ENCODE results near the gene PODXL. TPM values are rescaled to one million over a fixed set of nuclear protein-coding genes. Genes with fewer than 3 reads are reported as not detected.
A peak's percentile ranks its signal among the peaks of the same experiment; 100 is the strongest.

The PODXL gene
- total RNA-seq, 4 donors from 2014 or later, result 7.5 to 40.4 (median 15.2) TPM

DNA sequence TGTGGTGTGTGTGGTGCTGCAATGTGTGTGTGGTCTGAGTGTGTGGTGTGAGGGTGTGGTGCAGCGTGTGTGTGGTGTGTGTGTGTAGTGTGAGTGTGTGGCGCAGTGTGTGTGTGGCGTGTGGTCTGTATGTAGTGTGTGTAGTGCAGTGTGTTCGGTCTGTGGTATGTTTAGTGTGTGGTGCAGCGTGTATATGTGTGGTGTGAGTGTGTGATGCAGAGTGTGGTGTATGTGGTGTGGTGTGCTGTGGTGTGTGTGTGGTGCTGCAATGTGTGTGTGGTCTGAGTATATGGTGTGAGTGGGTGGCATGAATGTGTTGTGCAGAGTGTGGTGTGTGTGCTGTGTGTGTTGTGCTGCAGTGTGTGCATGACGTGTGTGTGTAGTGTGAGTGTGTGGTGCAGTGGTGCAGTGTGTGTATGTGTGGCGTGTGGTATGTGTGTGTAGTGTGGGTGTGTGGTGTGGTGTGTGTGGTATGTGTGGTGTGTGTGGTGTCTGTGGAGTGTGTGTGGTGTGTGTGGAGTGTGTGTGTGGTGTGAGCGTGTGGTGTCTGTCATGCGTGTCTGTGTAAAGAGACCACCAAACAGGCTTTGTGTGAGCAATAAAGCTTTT, 31.0 kb upstream of the PODXL start:
- TF ChIP-seq POLR2A (IDR thresholded peaks at IDR 0.05) (no peak), CTCF (IDR thresholded peaks at IDR 0.05) (no peak)
- no peak overlapping the region for H3K27ac ChIP-seq
- no peak overlapping the region for H3K4me3 ChIP-seq
- no peaks in the 10 kb centered on the region for H3K9me3 ChIP-seq
- no peaks in the 10 kb centered on the region for H3K4me1 ChIP-seq
- no peak for DNase-seq
- H3K27me3 ChIP-seq, result no peaks in the 10 kb centered on the region
- no peaks in the 10 kb centered on the region for H3K36me3 ChIP-seq

DNA sequence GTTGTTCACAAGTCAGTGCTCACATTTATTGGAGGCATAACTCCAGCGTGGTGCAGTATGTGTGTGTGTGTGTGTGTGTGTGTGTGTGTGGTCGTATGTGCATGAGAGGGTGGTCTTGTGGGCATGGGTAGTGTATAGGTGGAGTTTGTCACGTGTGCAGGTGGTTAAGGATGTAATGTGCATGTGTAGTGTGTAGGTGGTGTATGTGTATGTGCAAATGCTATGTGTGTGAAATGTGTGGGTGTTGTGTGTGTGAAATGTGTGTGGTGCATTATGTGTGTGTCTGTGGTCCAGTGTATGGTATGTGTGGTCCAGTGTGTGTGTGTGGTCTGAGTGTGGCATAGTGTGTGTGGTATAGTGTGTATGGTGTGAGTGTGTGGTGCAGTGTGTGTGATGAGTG, 30.3 kb upstream of the PODXL start:
- Histone ChIP-seq H3K4me3 (no peak overlapping the region), H3K27me3 (no peaks in the 10 kb centered on the region), H3K9me3 (no peaks in the 10 kb centered on the region), H3K27ac (no peak overlapping the region), H3K36me3 (no peaks in the 10 kb centered on the region), H3K4me1 (no peaks in the 10 kb centered on the region)
- TF ChIP-seq CTCF (IDR thresholded peaks at IDR 0.05) (no peak), POLR2A (IDR thresholded peaks at IDR 0.05) (no peak)
- DNase-seq, result no peak

DNA sequence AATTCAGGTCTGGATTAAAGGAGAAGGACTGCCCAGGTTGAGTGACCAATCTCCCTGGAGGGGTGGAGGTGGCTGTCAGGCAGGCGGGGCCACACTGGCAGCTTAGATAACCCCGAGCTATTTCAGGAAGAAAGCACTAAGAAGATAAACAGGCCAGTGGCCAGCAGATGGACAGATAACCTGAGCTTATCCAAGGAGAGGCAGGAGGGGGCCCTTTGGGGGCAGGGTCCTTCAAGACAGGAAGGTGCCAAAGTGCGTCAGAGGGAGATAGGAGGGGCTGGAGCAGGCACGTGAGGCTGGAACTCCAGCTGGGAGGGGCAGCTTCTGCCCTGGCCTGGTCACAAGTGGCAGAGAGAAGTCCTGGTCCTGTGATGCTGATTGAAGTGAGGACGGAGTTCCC, 29.8 kb upstream of the PODXL start:
- Histone ChIP-seq H3K9me3 (no peaks in the 10 kb centered on the region), H3K36me3 (no peaks in the 10 kb centered on the region), H3K27ac (no peak overlapping the region), H3K4me3 (no peak overlapping the region), H3K27me3 (no peaks in the 10 kb centered on the region), H3K4me1 (no peaks in the 10 kb centered on the region)
- DNase-seq, result peak in 2 of 3 donors; percentile 55 to 58
- TF ChIP-seq CTCF (IDR thresholded peaks at IDR 0.05), result no peak
- TF ChIP-seq POLR2A (IDR thresholded peaks at IDR 0.05), result no peak

- no peak overlapping the region for H3K27ac ChIP-seq
- no peak for DNase-seq
- H3K9me3 ChIP-seq, result no peaks in the 10 kb centered on the region
- H3K4me1 ChIP-seq, result no peaks in the 10 kb centered on the region
- no peaks in the 10 kb centered on the region for H3K27me3 ChIP-seq
- TF ChIP-seq POLR2A (IDR thresholded peaks at IDR 0.05) (no peak), CTCF (IDR thresholded peaks at IDR 0.05) (no peak)
- H3K4me3 ChIP-seq, result no peak overlapping the region
- no peaks in the 10 kb centered on the region for H3K36me3 ChIP-seq
Measured at GRCh38 chr7:131583430-131583829, 27.0 kb upstream of the PODXL start.

DNA sequence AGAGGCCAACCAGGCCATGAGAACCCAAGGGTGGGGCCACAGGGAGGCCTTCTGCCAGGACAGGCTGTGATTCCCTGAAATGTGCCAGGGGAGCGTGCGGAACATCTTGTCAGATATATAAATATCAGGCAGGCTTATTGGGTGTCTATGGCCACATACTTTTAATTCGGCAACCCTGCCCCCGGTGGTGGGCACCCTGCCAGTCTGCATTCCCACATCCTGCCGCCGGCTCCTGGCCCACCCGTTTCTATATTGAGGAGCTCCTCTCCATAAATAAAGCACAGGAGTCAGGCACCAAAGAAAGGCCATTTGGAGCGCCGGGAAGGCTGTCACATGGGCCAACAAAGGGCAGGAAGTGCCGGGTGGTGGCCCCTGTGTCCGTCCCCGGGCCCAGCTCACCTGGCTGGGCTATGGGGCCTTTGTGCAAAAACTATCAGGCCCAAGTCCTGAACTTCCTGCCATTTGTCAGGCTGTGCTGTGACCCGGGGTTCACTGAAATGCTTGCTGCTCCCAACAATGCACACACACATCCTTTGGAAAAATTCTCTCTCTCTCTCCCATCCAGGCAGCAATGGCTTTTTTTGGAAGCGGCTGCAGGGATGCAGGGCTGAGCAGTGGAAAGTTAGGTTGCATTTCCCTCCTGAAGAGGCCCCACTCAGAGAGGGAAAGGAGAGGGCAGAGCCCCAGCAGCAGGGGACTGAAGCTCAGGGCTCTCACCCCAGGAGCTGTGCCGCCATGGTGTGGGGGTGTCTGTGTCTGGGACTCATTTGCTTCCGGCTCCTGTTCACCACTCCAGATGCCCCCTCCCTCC, 25.0 kb upstream of the PODXL start:
- Histone ChIP-seq H3K4me1 (no peaks in the 10 kb centered on the region), H3K27ac (peak overlapping the region in 1 of 4 donors; percentile 8), H3K36me3 (no peaks in the 10 kb centered on the region), H3K27me3 (no peaks in the 10 kb centered on the region), H3K4me3 (no peak overlapping the region), H3K9me3 (no peaks in the 10 kb centered on the region)
- no peak for DNase-seq
- TF ChIP-seq POLR2A (IDR thresholded peaks at IDR 0.05), result no peak
- TF ChIP-seq CTCF (IDR thresholded peaks at IDR 0.05), result no peak
